GM18867 (cell line): ENCODE results near the gene TRMT61A.
A peak's percentile ranks its signal among the peaks of the same experiment; 100 is the strongest.

ENCODE experiments used
- ATAC-seq: cut with Tn5 transposase; IDR thresholded peaks from one replicate; pipeline ENCODE4 v1.9.1; 2021; ENCODE audit warnings: mild to moderate bottlenecking, moderate library complexity; ENCODE audit not compliant: unreplicated experiment

The TRMT61A gene

DNA sequence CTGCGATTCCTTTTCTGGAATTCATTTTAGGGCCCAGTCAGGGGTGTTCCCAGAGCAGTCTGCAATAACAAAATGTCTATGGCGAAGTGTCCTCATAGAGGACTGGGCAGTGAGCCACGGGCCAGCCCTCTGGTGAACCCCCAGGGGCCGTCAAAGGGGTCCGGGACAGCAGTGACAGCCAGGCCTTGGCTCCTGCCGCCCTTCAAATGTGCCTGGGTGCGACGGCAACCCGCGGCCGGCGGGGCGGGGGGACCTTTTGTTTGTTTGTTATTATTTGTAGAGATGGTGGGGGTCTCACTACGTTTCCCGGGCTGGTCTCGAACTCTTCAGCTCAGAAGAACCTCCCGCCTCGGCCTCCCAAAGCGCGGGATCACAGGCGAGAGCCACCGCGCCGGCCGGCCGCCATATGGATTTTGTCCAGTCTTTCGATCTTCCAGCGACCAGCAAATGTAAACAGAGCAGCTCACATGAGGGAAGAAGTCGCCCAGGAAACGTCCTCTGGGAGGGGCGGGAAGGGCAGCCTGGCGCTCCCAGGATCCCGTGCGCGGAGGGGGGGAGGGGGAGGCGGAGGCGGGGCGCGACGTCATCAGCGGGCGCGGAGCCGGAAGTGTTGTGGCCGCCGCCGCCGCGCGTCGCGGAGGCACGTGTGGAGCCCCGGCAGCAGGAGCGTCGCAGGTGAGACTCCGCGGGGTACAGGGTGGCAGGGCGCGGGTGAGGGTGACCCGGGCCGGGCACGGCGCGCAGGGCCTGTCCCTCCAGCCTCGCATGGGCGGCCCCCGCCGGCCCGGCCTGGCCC lies at the start of gene TRMT61A:
TRMT61A (plus strand) TSS at position 610 of the 796 bp plus-strand sequence. CDS start 783 bp downstream, outside the sequence.
- ATAC-seq = peak; percentile 49

DNA sequence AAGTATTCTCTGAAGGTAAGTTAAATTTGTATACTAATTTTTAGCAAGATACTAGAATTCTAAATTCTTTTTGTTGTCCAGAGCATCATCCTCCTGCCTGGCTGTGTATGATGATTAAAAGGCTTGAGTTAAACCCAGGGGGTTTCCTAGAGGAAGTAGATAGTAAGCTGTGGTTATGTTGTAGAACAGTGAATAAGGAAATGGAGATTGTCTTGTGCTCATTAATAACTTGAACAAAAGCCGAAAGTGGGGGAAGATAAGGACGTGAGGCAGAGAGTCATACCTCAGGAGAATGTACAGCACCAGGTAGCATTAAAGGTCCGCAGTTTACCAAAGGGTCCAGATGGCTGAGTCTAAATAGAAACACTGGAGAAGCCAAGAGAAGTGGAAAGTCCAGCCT lies 48.4 kb upstream of the TRMT61A start:
- ATAC-seq = no peak

DNA sequence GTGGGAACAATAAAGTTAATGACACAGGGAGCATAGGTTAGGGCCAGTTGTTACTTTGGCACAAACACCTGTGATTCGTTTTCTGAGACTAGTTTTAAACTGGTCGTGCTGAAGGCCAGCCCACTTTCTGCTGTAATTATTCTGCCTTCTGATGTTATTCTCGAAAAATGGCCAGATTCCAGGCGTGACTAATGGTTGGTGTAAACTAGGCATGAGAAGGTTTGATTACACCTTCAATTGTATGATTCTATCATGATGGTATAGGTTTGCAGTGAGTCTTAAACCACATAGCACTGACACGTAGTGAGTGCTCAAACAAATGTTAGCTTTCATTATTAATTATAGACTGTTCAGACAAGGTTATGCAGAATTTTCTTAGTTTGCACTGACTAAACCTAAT lies 45.4 kb upstream of the TRMT61A start:
- no peak for ATAC-seq

DNA sequence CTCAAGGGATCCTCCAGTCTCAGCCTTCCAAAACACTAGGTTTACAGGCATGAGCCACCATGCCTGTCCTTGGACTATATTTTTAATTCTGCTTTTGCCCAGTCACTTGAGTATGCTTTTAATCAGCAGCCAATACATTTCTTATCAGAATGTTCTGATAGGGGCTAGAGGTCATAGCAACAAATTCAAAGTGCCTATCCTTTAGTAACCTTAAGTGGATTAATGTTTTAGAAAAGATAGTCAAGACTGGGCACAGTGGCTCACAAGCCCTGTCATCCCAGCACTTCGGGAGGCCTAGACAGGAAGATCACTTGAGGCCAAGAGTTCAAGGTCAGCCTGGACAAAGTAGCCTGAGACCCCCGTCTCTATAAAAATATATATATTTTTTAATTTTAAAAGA lies 43.5 kb upstream of the TRMT61A start:
- ATAC-seq = no peak

DNA sequence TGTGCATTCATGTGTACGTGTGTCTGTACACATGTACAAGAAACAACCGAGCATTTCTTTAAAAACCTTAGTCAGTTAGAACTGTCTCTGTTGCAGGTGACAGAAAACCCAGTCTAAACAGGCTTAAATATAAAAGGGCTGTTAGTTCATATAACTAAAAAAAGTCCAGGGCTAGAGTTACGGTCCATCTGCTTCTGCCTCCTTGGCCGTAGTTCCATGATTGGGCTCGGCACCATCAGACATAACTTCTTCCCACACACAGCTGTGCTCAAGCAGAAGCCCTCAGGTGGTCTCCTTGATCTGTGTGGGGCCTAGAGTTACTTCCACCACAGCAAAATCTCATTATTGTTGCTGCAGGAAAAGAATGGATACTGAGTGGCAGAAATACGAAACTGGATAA lies 40.9 kb upstream of the TRMT61A start:
- no peak for ATAC-seq

DNA sequence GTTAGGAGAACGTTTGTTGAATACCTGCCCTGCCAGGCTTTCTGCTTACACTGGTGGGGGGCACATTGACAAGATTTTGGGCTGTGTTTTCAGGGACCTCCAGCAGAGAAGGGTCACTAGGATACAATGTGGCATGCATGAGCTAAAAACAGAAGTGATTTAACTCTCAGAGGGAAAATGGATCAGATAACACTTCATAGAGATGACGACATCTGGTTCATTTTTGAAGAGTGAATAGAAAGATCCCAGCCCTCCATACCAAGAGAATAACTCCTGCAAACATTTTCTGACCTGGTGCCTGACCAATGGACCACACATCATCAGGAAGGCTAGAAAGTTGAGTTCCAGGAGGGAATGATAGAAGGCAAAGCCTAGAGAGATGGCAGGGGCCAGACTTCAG lies 40.0 kb upstream of the TRMT61A start:
- ATAC-seq = no peak

DNA sequence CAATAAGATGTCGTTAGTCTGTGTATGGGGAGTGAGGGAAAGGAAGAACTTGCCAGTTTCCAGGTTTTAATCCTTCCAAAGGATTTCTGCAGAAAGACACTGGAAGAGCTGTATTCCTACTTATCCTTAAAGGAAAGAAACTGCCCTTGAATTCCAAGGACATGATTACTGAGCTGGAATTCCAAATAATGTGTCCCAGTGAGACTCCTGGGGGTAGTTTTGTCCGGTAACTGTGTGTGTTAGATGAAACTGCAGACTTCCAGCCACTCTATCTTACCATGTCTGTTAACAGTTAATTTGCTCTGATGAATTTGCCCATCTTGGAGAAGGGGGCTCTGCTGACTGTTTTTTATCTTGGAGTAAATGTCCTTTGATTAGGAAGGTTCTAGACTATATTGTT lies 39.4 kb upstream of the TRMT61A start:
- no peak for ATAC-seq

DNA sequence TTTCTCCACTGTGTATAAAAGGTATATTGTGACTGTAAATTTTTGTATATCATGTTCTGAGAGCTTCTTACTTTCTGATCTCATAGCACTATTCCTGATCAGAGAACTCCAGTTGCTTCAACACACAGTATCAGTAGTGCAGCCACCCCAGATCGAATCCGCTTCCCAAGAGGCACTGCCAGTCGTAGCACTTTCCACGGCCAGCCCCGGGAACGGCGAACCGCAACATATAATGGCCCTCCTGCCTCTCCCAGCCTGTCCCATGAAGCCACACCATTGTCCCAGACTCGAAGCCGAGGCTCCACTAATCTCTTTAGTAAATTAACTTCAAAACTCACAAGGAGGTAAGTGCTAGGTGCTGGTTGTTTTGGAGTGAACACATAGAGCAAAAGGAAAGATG lies 37.3 kb upstream of the TRMT61A start:
- no peak for ATAC-seq

DNA sequence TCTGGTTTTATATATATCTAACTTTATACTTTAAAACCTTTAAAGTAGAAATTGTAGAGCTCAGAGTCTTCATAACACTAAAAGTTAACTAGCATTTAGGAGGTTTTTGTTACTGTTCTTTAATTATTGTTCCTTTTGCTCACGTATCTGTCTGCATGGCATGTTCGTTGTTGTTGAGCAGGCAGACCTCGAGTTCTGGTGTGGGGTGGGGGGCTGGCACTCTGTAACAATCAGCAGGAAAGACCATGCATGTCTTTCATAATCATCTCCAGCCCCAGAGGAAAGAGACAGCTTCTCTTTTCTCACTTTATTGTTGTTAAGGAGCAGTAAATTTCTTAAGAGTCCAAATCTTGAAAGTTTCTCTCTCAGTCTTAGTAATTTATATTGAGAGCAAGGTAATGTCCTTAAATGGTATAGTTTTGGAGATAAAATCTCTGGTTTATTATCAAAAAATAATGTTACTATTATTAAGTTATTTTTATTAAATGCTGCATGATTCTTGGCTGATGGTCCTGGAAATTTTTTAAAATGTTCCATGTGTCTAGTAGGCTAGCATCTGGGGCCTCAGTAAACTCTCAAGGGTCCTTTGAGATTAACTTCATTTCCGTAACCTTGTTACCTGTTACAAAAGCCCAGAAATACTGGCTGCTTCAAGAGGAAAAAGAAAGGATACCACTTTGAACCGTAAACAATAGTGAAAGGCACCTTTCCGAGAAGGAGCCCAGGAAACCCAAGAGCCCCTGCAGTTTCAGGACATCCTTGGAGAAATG lies 36.7 kb upstream of the TRMT61A start:
- no peak for ATAC-seq

DNA sequence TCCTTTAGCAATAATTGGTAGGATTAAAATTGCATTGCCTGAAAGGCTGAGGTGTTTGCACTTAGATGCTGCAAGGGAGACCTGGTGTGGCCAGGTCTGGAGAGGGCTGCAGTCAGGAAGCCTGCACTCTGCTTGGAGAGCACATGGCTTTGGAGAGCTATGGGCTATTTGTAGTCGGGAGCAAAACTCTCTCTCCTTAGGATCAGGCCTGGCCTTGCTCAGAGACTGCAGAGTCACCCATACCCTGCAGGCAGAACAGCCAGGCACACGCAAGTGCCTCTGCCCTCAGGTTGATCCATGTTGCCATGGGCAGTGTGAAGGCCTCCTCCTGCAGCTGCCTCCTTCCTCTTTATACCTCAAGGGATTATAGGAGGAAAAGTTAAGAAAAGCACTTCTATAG lies 33.1 kb upstream of the TRMT61A start:
- ATAC-seq = no peak

DNA sequence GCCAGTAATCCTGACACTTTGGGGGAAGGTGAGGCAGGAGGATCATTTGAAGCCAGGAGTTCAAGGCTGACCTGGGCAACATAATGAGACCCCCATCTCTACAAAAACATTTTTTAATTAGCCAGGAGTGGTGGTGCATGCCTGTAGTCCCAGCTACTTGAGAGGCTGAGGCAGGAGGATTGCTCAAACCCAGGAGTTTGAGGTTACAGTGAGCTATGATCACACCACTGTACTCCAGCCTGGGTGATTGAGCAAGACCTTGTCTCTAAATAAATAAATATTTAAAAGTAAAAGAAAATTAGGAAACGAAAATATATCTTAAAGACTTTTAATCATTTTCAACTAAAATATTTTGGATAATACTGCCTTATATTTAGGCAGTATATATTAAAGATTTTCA lies 32.2 kb upstream of the TRMT61A start:
- no peak for ATAC-seq

DNA sequence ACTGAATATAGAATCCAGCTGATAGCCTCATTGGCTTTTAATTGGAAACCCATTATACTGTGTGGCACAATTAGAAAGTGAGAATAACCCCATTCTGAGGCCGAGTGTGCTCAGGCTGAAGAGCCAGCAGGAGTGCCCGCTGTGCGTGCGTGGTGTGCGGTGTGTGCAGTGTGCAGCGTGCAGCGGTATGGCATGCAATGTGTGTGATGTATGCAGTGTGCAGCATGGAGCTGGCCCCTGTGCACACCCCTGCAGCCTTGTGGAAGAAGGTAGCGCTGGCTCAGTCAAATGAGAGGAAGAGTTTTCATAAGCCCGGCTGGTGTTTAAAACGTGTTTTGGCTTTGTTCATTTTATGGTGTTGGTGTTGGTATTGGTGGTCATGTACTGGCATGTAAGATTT lies 29.3 kb upstream of the TRMT61A start:
- ATAC-seq = no peak

DNA sequence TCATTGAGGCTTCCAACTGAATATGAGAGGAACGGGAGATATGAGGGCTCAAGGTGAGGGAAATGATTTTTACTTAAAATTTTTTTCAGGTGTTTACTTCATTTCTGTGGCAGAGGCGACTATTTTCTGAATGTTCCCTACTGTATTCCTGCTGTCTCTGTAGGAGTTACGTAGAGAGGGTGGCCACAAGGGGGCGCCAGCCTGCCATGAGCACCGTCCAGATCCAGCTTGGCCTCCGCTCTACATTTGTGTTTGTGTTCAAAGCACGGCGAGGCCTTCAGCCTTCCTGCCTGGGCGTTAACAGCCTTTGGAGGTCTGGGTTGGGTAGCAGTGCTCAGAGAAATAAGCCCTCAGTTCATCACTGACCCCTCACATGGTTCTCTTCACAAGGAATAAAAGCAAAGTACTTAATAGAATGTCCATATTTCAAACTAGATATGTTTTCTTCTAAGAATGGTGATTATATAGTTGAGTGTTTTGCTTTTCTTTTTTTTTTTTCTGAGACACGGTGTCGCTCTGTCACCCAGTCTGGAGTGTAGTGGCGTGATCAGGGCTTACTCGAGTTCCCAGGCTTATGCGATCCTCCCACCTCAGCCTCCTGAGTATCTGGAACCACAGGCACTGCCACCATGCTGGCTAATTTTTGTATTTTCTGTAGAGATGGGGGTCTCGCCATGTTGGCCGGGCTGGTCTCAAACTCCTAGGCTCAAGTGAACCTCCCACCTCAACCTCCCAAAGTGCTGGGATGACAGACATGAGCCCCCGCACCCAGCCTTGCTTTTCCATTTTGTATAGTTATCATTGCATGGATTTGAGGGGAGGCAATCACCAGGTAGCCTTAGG lies 28.6 kb upstream of the TRMT61A start:
- ATAC-seq = no peak

DNA sequence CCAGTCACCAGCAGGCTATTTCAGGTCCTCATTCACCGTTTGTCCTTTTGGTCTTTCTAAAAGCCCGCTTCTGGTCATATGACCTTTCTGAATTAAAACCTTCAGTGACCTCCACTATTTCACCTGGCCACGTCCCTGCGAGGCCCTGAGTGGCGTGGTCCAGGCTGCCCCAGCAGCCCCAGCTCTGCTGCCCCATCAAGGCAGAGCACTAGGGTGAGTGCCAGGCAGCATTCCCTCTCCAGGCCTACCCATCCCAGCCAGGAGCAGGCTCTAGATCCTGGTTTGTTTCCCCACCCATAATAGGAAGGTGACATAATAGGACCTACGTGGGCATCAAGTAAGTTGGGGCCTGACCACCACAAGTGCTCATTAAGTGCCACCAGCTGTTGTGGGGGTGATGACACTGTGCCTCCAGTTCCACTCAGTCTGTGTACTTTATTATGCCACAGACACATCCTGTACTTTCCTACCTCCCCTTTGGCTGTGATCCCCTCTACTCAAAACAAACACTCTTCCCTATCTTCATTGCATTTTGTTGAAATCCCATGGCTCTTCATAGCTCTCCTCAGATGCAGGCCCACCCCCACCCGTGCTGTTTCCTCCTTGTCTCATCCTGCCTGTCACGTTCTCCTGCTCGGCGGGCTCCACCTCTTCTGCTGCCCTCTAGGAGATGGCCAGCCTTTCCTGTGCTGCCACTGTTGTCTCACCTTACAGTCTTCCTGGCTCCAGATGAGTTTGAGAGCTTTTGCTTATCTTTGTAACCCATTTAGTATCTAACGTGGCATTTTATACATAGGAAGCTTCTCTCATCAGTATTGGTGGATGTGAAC lies 27.7 kb upstream of the TRMT61A start:
- no peak for ATAC-seq

DNA sequence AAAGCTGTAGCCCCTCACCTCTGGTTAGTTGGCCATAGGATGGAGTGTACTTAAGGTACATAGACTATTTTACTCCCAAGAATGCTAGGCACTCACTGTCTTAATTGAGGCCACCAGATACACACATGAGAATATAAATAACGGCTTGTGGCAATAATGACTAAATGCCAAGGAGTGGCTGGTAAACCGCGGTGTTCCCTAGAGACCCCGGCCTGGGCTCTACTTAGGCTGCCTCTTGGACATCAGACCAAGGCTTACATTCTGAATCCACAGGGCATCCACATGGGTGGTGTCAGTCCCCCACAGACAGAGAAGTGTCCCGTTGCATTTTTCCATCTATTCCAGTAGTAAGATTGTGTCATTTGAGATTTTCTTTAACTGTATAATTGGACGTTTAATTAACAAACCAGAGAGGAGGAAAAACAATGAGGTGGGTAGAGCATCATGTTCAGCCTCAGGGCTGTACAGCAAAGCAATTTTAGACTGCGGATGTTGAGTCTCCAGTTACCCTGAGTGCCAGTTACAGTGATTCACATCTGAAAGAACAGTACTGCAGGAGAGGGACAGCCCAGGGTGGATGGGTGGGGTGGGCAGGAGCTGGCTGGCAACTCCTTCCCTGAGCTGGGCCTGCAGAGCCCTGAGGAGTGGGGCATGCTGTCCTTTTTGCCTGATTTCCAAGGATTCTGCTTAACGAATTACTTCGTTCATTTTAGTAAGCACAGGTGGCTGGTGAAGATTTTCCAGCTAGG lies 26.9 kb upstream of the TRMT61A start:
- ATAC-seq = no peak

DNA sequence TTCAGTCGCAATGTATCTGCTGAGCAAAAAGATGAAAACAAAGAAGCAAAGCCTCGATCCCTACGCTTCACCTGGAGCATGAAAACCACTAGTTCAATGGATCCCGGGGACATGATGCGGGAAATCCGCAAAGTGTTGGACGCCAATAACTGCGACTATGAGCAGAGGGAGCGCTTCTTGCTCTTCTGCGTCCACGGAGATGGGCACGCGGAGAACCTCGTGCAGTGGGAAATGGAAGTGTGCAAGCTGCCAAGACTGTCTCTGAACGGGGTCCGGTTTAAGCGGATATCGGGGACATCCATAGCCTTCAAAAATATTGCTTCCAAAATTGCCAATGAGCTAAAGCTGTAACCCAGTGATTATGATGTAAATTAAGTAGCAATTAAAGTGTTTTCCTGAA lies 26.1 kb upstream of the TRMT61A start:
- ATAC-seq = no peak

DNA sequence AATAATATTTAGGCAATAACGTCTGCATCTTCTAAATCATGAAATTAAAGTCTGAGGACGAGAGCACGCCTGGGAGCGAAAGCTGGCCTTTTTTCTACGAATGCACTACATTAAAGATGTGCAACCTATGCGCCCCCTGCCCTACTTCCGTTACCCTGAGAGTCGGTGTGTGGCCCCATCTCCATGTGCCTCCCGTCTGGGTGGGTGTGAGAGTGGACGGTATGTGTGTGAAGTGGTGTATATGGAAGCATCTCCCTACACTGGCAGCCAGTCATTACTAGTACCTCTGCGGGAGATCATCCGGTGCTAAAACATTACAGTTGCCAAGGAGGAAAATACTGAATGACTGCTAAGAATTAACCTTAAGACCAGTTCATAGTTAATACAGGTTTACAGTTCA lies 25.7 kb upstream of the TRMT61A start:
- ATAC-seq = no peak

DNA sequence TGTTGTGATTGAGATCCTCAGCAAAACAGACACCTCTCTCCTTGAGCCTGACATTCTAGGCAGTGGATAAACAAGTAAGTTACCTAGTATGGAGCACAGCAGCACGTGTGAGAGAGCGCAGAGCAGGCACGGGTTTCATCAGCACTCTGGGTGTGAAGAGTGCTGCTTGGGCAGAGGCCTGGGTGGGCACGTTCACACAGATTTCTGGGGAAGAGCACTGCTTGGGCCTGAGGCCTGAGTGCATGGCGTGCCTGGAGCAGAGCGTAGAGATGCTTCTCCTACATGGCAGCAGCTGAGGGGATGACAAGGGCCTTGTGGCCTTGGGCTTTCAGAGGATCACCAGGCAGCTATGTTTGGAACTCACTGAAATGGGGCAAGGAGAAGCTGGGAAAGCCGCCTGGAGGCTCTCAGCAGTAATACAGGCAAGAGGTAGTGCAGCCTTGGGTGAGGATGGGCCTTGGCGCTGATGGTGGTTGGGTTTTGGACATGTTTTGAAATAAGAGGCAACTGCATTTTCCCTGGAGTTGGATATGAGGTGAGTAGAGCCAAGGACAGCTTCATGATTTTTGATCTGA lies 23.9 kb upstream of the TRMT61A start:
- no peak for ATAC-seq

DNA sequence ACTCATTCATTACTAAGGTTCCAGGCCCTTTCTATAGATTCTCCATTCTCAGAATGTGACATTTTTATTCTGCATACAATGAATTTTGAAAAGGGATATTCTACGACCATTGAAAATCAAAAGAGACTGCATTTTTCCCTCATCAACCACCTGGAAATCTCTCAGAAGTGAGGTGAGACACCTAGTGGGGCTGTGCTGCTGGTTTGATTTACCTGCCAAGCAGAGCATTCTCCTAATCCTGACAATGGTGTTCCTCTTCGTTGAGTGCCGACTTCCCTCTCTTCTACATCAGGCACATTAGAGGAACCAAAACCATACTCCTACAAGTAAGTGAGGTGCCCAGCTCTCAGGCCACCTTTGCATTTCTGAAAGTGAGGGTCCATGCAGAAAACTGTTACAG lies 21.2 kb upstream of the TRMT61A start:
- ATAC-seq = no peak
